Measurements from ENCODE around the gene N4BP2L1.

DNA sequence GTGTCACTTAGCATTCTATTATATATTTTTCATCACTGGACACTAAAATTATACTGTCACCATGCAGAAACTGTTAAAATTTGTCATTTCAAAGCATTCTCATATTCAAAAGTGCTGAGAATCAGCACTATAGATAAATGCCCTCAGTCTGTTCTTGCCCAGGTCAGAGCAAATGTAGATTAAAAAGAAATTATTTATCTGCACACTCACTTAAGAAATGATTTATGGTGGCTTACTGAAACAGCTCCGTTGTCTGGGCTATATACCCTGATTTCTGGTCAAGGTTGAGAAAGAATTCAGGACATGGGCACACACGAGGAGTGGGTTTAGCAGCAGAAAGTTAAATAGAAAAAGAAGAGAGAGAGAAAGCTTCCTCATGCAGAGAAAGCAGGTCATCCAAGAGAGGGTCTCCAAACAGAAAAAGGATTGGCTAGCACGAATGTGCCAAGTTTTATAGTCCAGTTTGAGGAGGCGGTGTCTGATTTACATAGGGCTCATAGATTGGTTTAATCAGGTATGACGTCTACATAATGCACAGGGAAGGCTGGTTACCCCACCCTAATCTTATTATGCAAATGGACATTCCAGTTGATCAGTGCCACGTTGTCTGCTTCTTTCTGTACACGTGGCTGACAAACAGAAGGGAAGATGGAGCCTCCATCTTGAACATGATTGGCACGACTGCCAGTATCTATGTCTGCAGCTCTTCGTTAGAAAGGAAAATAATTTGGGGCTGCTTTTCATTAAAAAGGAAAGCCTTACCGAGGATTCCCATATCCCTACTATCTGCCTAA is 47.3 kb upstream of the N4BP2L1 start:
- TF ChIP-seq, protein P1, sequence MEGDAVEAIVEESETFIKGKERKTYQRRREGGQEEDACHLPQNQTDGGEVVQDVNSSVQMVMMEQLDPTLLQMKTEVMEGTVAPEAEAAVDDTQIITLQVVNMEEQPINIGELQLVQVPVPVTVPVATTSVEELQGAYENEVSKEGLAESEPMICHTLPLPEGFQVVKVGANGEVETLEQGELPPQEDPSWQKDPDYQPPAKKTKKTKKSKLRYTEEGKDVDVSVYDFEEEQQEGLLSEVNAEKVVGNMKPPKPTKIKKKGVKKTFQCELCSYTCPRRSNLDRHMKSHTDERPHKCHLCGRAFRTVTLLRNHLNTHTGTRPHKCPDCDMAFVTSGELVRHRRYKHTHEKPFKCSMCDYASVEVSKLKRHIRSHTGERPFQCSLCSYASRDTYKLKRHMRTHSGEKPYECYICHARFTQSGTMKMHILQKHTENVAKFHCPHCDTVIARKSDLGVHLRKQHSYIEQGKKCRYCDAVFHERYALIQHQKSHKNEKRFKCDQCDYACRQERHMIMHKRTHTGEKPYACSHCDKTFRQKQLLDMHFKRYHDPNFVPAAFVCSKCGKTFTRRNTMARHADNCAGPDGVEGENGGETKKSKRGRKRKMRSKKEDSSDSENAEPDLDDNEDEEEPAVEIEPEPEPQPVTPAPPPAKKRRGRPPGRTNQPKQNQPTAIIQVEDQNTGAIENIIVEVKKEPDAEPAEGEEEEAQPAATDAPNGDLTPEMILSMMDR (IDR thresholded peaks at IDR 0.05; ENCODE audit: insufficient read depth, low read length), result no peak
- TF ChIP-seq POLR2AphosphoS5 (IDR thresholded peaks at IDR 0.05; ENCODE audit: low read depth), result no peak

Measured in HL-60 (cell line).